K562 (cell line): ENCODE data around the gene PSMB11. TPM values are rescaled to one million over a fixed set of nuclear protein-coding genes. Genes with fewer than 3 reads are reported as not detected.

Experiments used
- ATF1 ChIP-seq, 2 experiments: fragments of 450-650 bp in 1 of 2; IDR thresholded peaks; 2 replicates each; pipeline ENCODE4 v1.6.1; 2016; ENCODE audit warnings: missing compliant biosample characterization in 1 of 2, missing genetic modification characterization in 1 of 2
- FOXK2 ChIP-seq, 2 experiments: fragments of 450-650 bp; IDR thresholded peaks in 1 of 2; conservative IDR thresholded peaks in 1 of 2; 2 replicates each; pipeline ENCODE4 v1.6.1; 2016; ENCODE audit warnings: low read depth in 2 of 2, mild to moderate bottlenecking in 1 of 2
- HINFP ChIP-seq: fragments of 450-650 bp; conservative IDR thresholded peaks from 2 replicates; pipeline ENCODE4 v1.6.1; 2016; ENCODE audit warnings: missing genetic modification characterization, low read depth, mild to moderate bottlenecking, control low read depth, missing compliant biosample characterization
- ILF3 ChIP-seq: fragments of 450-650 bp; IDR thresholded peaks from 2 replicates; pipeline ENCODE4 v1.6.1; 2018; ENCODE audit warnings: antibody characterized with exemption, mild to moderate bottlenecking, moderate library complexity, borderline replicate concordance
- ZNF232 ChIP-seq: sonication (generic); formaldehyde crosslinking; IDR thresholded peaks from 2 replicates; pipeline ENCODE4 v1.8.0; 2022; ENCODE audit warnings: mild to moderate bottlenecking, missing genetic modification reagents
- ZNF592 ChIP-seq: fragments of 450-650 bp; IDR thresholded peaks from 2 replicates; pipeline ENCODE4 v1.6.1; 2017; ENCODE audit warnings: antibody characterized with exemption, mild to moderate bottlenecking
- ZNF830 ChIP-seq: fragments of 250-450 bp; sonication (Bioruptor Pico); IDR thresholded peaks from 2 replicates; pipeline ENCODE4 v1.5.0; 2021; ENCODE audit warnings: mild to moderate bottlenecking
- polyA plus RNA-seq, 8 experiments: library from polyadenylated mRNA; depleted of rRNA in 4 of 8; stranded (reverse) in 5 of 8; unstranded in 3 of 8; fragments of >200 nt; fragmentation: Nextera tagmentation in 2 of 8; fragmentation: Illumina TruSeq in 1 of 8; extraction: Ambion mirVana in 2 of 8; extraction: Trizol in 1 of 8; gene quantifications; 2 replicates each; pipeline versions ENCODE4 v1.2.1 to v1.2.3, GENCODE V29; 2011 to 2014; ENCODE audit warnings: inconsistent platforms in 1 of 8, missing spikeins in 1 of 8
- total RNA-seq, 7 experiments: library from RNA; depleted of rRNA in 6 of 7; stranded (reverse); fragments of >200 nt in 6 of 7; fragmentation: Illumina TruSeq in 2 of 7; extraction: Trizol in 2 of 7; gene quantifications; 2 replicates each; pipeline versions ENCODE4 v1.2.1 to v1.2.3, GENCODE V29; 2011 to 2021; ENCODE audit warnings: low replicate concordance in 1 of 7

The PSMB11 gene
- total and polyA plus RNA-seq, 9 of the 15 experiments (the other 6 are each of a cell fraction or from before 2014, with no cell fraction given), result not detected

GRCh38 chr14:23035303-23036144 is 6.5 kb upstream of the PSMB11 start (continued):
- TF ChIP-seq ZNF592 (peak; percentile 36; the same call in 1 of the 2 replicates), FOXK2 (conservative IDR thresholded peaks at IDR 0.05 in 1 of 2, IDR thresholded peaks at IDR 0.05 in 1 of 2; ENCODE audit: low read depth in 2 of 2) (no peak), ZNF830 (no peak), ZNF232 (no peak), ILF3 (0 out of 2 replicates have a peak, but pooled peaks have one; percentile 43), HINFP (tag) (0 out of 2 replicates have a peak, but pooled peaks have one; percentile 4), ATF1 (CRISPR knock-in tag; IDR thresholded peaks at IDR 0.05) (no peak), ATF1 (tag; IDR thresholded peaks at IDR 0.05) (0 out of 2 replicates have a peak, but pooled peaks have one; percentile 72)
